Stimulated activated CD8-positive, alpha-beta memory T cell treated with anti-CD3 and anti-CD28 coated beads, Interleukin-15, amount 100 ng/mL, for 1 hour (primary cell): ENCODE results near the gene PTX4.

Experiments
- DNase-seq: peaks from one replicate; pipeline ENCODE4 v3.0.0-alpha.2; 2020; ENCODE audit warnings: low read depth

PTX4 gene

DNA sequence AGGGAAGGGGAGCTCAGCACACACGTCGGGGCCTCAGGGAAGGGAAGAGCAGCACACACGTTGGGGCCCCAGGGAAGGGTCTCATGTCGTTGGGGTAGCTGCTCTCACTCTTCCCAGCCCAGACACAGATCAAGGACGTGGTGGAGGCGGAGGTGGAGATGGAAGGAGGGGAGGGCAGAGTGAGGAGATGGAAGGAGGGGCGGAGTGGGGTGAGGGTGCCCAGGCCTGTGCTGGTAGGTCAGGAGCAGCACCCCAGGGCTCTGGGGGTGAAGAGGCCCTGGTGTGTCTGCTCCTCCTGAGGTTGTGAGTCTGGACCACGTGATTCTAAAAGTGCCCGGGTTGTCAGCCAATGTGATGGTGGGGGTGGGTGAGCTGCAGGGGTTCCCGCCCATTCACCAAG is 28.8 kb downstream of the PTX4 start:
- no peak for DNase-seq

DNA sequence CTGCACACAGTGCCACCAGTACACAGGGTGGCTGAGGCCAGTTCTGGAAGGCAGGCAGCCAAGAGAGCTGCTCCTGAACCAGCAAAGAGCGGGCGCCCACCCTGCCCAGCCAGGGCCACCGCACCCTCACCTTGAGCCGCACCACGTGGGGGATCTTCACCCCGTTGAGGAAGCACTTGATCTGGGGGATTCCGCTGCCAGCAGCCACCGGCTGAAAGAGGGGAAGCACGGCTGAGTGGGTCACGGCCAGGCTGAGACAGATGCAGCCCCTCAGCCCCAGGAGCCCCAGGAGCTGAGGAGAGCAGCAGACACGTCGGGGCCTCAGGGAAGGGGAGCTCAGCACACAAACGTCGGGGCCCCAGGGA is 29.8 kb downstream of the PTX4 start:
- no peak for DNase-seq

DNA sequence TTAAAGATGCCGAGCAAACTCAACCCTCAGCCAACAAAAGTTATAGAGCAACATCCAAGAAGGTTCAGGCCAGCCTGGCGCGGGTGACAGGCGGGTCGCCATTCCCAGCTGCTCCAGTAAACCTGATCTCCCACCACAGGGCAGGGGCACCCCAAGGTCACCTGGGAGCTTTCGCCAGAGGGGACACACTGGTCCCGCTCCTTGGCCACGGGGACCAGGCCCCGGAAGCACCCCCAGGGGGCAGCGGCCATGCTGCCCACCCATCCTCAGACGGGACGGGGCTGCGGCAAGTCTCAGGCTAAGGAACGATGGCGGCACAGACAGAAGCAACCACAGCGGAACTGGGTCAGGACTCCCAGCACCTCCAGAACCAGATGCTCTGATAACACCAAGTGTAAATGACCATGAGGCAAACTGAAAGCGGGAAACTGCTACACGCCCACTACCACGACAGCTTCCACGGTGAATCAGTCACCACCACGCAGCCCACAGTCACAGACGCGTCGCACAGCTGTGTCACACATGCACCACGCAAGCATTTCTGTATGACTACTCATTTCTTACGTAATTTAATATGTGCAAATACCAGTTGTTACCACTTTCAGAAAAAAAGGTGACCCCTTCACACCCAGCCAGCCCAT is 30.3 kb downstream of the PTX4 start:
- DNase-seq, result no peak

DNA sequence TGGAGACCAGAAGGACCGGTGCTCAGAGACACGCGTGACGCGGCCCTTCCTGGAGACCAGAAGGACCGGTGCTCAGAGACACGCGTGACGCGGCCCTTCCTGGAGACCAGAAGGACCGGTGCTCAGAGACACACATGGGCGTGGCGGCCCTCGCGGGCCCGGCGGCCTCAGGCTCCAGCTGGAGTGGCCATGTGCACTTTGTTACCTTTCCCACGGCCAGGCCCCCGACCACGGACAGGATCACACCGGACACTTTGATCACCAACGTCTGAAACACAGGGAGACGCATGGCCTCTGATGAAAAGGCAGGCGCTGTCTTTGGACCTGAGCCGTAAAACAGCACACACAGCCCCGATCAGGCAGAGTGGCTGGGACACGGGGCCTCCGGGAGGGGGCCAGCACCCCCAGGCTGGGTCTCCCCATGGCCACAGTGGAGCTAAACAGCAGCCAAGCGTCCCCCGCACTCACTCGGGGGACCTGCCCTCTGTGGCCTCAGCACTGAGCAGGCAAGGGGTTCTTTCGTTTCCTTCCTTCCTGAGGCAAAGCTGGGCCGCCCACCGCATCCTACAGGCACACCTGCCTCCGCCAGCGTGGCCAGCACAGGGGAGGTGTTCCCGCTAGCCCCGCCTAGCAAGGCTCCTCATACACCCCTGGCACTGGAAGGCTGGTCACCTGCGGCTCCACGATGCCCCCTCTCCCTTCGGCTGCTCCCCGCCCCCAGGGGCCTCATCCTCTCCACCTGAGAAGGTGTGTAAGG is 31.1 kb downstream of the PTX4 start:
- DNase-seq, result no peak

DNA sequence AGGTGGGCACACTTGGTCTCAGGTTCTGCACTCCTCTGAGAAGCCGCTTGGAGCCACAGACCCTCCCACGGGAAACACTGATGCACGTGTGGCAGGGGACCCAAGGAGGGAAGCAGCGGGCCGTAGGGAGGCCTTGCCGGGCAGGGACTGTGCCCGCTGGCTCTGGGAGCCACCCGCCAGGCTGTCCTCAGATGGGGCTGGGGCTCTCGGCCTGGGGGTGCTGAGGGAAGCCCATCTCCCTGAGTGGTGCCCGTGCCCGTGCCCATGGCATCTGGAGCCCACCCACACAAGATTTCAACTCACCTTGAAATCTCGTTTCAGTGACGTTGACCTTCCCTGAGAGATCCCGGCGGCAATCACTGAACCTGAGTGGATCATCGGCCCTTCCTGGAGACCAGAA is 31.8 kb downstream of the PTX4 start:
- no peak for DNase-seq

DNA sequence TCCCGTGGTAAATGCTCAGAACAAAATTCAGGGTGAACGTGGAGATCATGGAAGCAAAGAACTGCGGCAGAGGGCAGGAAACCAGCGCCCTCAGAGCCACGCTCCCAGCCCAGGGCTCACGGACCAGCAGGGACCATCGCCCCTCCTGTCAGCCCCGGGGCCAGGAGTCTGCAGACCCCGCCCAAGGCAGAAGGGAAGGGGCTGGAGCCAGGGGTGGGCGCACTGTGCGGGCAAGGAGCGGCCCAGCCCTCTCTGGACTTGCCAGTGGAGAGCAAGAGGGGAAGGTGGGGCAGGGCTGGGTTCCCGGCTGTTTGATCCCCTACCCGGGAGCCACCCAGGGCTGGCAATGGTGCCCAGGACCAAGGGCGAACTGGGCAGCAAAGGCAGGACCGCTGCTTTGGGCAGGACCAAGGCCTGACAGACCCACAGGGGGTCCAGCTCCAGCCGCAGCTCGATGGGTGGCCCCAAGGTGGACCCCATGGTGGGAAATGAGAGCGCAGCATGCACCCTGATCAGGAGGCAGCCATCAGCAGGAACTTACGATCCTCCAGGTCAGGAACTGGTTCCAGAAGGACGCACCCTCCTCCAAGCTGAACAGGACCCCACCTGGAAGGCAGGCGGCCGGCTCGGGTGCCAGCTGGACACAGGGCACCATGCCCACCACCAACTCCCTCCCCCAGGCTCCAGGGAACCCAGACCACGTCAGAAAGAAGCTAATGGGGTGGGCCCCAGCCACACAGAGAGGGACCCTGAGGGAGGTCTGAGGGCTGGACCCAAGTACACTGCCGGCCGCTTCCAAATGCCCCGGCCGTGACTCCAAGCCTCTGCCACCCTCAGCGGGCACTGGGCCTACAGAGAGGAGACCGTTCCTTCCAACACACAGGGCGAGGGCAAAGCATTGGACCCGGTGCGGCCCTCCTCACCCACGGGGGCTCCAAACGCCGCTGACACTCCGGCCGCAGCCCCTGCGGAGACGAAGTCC is 33.3 kb downstream of the PTX4 start:
- no peak for DNase-seq

DNA sequence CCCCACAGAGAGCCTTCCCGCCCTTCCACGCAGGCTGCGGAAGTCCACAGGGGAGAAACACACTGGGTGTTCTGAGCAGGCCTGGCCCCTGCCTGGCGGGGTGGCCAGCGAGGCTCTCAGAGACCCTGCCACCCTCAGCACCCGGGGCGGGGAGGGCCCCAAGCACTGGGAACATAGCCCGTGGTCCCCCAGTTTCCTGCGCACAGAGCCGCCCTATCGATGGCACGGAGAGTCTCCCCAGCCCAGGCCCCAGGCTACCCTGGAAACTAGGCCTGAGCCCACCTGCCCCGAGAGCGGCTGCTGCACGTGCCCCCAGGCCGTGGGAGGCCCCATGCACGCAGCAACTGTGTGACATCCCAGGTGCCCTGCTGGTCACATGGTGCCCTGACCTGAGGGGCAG is 34.2 kb downstream of the PTX4 start:
- DNase-seq, result no peak

DNA sequence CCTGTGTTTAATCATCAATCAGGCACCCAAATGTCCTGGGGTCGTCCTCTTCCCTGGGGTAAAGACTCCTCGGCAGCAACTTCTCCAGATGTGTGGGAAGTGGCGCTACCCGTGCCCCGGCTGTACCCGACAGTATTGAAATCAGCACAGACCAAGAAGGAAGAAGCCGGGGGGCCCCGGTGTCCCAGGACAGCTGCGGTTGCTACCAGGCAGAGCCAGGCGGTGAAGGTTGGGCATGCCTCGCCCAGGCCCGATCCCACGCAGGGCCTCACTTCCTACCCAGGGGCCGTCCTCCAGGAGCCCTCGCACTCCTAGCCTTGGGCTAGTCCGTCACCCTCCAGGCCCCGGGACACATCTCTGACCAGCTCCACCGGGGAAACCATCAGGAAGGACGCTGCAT is 35.4 kb downstream of the PTX4 start:
- no peak for DNase-seq

DNA sequence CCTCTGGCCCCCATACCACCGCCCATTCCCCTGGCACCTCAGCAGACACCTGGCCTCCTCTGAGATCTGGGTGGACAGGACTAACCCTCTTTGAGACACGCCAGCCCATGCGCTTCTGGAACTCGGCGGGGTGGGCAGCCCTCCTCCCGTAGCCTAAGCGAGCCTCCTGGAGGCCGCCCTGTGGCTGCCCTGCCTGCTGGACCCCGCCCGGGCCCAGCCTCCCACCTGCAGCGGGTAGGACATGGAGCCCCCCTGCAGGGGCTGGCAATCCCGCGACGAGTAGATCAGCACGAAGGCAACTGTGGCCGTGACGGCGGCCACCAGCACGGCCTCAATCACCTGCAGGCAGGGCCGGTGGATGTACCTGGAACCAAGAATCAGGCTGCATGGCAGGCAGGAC is 36.2 kb downstream of the PTX4 start:
- DNase-seq, result no peak

DNA sequence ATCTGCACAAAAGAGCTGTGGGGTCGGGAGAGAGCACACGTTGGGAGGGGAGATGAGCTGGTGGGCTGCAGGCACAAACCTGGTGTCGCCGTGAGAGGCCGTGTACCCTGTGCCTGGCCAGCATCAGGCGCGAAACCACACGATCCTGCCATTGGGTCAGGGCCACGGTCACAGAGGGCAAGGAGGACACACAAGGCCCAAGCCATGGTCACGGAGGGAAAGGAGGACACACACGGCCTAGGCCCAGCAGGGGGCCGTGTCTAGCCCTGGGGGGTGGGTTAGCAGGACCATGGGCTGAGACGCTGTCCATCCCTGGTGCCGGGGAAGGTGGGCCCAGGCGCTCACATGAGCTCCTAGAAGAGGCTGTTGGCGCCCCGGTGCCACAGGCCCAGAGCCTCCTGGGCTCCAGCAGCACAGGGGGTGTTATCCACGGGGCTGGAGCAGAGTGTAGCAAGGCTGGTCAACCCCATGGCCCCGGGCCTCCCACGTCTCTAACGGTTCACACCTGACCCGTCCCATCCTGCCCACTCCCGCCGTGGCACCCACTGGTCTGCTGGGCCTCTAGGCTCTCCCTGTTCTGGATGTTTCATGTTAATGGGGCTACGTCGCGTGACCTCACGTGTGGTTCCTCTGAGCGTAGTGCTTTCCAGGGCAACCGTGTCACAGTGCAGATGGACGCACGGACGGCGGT is 36.9 kb downstream of the PTX4 start:
- DNase-seq, result no peak

DNA sequence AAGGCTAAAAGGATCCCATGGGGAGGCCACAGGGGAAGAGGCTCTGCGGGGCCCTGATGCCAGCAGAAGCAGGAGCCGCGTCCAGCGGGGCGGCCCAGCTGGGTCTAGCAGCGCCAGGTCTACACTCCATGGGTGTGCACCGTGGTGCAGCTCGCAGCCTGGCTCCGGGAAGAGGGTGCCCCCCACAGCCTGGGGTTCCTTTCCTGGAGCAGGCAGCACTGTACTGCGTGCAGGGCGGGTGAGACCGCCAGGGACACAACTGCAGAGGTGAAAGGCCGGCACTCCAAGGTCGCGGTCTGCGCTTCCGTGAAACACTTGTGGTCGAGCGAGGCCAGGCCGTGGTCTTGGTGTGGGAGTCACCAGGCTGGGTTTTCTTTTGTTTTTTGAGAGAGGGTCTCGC is 37.9 kb downstream of the PTX4 start:
- DNase-seq, result no peak

DNA sequence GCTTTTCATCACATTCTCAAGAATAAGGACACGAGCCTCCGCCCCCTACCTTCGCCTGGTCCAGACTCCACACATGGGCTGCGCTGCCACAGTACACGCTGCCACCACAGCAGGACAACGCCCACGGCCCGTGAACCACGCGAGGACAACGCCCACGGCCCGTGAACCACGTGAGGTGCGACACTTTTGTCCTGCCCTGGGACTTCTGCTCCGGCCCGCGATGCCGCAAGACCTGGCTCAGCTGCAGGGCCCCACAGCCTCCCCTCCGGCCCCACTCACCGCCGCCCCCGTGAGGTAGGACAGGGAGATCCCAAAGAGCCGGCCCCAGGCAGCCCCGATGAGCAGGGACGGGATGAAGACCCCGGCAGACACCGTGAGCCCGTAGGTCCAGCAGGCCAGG is 38.5 kb downstream of the PTX4 start:
- no peak for DNase-seq

DNA sequence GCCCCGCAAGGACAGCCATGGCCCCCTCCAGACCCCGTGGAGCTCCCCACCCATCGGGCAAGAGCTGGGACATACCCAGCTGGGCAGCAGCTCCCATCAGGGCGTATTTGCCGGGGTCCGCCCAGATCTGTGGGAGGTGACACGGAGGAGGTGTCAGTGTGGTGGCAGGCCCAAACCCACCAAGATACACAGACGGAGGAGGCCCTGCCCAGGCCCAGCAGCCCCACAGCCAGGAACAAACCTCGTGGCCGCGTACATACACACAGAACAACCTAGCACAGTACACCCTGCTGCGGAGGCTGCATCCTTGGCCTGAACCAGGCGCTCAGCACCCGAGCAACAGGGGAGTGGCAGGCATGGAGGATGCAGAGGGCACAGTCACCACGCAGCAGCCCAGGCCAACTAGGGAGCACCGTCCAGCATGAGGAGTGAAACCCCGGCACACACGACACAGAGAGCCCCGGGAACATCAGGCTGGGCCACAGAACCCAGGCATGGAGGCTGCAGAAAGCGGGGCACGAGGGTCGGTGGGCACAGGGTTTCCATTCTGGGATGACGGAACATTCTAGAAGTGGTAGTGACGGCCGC is 39.4 kb downstream of the PTX4 start:
- DNase-seq, result no peak

DNA sequence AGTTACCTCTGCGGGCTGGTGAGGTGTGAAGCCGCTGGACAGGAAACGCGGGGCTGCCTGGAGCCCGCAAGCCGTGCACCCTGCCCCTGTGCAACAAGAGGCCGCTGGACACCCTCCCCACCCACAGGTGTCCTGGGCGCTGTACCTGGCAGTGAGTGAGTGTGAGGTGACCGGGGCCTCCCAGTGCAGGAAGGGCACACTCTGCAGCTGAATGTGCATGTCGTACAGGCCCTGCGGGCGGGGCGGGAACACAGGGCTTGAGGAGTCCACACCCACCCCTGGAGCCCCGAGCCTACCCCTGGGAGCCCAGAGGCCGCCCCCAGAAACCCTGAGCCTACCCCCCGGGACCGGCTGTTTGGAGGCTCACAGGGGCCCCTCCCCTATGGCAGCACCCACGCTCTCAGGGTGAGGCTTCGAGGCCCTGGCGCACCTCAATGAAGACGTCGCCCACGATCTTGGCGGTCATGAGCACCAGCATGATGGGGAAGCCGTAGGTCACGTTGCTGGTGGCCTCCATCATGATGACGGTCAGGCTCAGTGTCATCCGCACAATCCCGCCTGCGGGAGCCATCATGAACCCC is 40.1 kb downstream of the PTX4 start:
- DNase-seq, result no peak

DNA sequence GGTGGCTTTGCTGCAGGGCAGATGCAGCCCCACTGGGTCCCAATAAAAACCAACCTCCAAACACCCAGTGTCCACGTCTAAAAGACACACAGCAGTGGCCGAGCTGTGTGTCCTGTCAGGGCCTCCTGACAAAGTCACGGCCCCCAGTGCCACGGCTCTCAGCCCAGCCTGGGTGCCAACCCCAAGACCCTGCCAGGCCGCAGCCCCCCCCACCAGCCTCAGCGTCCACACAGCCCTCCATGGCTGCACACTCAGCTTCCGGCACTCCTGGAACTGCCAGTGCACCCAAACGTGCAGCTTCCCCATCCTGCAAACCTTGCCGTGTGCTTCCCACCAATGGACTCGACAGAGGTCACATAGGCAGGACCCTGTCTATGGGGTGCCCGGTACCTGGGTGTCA is 40.8 kb downstream of the PTX4 start:
- no peak for DNase-seq

DNA sequence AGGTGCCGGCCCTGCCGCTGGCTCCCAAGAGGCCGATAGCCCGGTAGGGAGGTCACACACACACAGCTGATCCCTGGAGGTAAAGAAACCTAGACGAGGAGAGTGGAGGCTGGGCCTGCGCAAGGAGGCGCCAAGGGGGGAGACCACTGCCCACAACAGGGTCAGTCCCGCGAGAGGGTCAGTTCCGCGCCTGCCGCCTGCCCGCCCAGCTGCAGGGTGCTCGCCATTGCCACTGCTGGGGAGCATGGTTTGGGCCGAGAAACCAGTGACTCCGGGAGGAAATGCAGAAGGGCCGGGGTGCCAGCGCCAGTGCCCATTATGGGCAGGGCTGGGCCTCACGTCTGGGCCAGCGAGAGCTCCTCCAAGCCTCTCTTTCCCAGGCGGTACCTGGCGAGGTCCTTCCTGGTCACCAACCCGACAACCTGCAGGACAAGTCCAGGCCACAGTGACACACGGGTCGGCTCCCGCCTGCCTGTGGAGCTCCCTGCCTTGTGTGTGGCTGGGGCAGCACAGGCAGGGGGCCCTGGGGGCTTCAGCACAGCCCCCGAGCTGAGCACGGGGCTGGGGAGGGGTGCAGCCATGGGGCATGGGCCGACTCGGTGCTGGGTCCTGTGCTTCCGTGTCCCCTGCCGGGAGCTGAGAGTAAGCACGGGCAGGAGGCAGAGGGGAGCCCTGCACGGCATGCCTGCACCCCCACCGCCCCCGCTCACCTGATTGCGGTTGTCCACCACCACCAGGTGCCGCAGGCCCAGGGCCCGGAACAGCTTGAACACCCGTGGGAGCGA is 42.3 kb downstream of the PTX4 start:
- DNase-seq, result no peak

DNA sequence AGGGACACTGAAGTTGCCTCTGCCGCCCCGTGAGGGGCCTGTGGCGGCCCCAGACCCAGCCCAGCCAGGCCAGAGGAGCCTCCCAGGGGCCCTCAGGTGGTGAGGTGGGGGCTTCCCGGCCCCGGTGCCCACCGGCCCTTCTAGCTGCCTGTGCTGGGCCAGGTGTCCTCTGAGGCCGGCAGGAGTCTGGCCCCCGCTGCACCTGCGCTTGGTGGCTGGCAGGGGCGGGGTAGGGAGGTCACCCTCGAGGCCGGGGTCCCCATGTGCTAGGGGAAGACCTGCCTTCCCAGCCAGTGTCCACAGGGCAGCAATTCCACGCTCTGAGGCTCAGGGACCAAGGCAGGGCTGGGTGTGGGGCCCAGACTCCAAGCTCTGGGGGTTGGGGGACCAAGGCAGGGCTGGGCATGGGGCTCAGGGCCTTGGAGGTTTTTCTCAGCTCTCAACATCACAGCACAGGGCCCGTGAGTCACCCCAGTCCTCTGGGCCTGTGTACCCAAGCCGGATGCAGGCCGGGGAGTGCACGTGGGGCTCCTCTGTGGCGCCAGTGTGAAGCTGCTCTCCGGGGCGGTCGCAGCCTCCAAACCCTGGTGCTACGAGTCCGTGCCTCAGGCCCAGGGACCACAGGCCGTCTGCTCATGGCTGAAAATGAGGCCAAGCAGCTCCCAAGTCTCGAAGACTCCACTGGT is 43.1 kb downstream of the PTX4 start:
- DNase-seq, result no peak

DNA sequence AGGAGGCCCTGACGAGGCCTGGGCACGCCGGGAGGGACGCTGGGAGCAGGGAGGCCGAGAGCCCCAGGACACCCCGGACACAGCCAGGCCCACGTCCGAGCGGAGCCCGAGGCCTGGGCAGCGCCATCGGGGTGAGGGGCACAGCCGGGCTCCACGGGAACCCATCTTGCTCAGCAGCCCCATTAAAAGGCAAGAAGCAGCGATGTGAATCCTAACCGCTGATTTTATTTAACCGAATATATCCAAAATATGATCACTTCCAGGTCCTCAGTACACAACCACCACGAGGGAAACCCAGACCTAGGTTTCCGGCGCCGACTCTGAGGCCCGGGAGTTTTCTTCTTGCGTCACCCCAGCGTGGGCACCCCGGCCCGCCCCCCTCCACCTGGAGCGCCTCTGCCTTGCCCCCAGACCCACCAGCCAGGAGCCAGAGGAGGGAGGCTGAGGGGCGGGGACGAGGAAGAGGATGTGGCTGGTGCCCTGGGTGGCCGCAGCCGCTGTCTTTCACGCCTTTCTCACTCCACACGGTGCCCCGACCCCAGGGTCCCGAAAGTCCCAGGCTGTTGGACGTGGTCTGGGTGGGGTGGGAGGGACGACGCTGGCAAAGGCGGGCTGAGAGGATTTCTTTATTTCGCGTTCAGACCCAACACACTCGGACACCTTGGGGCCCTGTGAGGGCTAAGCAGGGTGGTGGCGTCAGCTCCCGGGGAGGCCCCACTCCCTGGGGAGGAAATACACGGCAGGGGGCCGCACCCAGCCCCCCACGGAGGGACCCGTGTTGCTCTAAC is 43.8 kb downstream of the PTX4 start:
- DNase-seq, result no peak

DNA sequence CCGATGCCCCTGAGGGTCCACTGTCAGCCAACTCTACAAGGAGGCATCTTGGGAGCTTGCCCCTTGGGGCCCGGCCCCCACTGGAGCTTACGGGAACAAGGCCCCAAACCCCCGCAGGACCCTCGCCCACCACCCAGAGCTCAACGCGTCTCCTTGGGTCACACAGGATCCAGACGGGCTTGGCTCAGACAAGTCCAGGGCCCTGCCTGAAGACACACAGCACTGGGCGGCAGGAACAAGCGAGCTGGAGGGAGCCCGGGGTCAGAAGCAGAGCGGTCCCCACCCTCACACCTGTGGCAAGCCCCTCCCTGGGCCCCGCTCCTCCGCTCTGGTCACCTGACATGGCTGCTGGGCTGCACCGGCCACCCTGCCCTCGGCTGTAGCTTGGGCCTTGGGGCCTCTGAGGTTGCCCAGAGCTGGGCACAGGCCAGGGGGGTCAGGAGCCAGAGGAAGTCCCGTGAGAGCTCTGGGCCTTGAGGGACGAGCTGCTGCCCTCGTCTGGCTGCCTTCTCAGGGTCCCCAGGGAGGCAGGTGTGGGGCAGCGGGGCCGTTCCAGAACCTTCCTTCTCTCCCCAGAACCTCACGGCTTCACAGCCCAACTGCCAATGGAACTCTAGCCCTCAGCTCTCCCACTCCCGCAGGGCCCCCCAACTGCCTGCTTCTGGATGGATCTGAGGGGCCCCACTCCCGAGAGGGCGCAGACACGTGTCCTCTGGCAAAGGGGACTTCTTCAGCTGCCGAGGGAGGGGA is 44.6 kb downstream of the PTX4 start, which contains the start of gene CCDC154:
Gene CCDC154, minus strand, starts transcription at position 577 of the 750 bp plus-strand sequence. Its CDS starts 234 bp downstream, at position 343.
- DNase-seq, result no peak
